ENCODE results near the gene APPBP2. TPM values are rescaled to one million over a fixed set of nuclear protein-coding genes. Genes with fewer than 3 reads are reported as not detected.
"Not testable (repeated sequence)": the region's sequence is repeated elsewhere in the genome, so short reads cannot be mapped to it uniquely, and the experiment has no call there.

Gene APPBP2
- total RNA-seq, 1 donor from 2014 or later: 80.5 TPM

- no peak for DNase-seq
These were observed 8.0 kb upstream of the APPBP2 start for GRCh38 chr17:60534010-60534555.

GRCh38 chr17:60529806-60530205, 3.8 kb upstream of the APPBP2 start:
- DNase-seq: no peak

GRCh38 chr17:60528828-60529227, 2.8 kb upstream of the APPBP2 start:
- no peak for DNase-seq

GRCh38 chr17:60527701-60528100, 1.7 kb upstream of the APPBP2 start:
- no peak for DNase-seq

- DNase-seq: no peak
These were observed 684 bp upstream of the APPBP2 start for GRCh38 chr17:60526726-60527125.

- DNase-seq: no peak
These were observed 736 bp downstream of the APPBP2 start for GRCh38 chr17:60525328-60525684.

- DNase-seq: no peak
These were observed 1.3 kb downstream of the APPBP2 start for GRCh38 chr17:60524463-60525327.

- no peak for DNase-seq
These were observed 2.2 kb downstream of the APPBP2 start for GRCh38 chr17:60523822-60524221.

GRCh38 chr17:60522889-60523626, 3.0 kb downstream of the APPBP2 start:
- no peak for DNase-seq

GRCh38 chr17:60519795-60520194, 6.2 kb downstream of the APPBP2 start:
- DNase-seq: no peak

- not testable (repeated sequence) for DNase-seq
These were observed 10.4 kb downstream of the APPBP2 start for GRCh38 chr17:60515683-60516082.

GRCh38 chr17:60515199-60515598, 10.8 kb downstream of the APPBP2 start:
- DNase-seq: not testable (repeated sequence)

- no peak for DNase-seq
These were observed 11.5 kb downstream of the APPBP2 start for GRCh38 chr17:60514500-60514899.

GRCh38 chr17:60514053-60514452, 12.0 kb downstream of the APPBP2 start:
- DNase-seq: no peak

- no peak for DNase-seq
These were observed 13.0 kb downstream of the APPBP2 start for GRCh38 chr17:60513014-60513413.

- DNase-seq: no peak
These were observed 15.3 kb downstream of the APPBP2 start for GRCh38 chr17:60510723-60511122.

- DNase-seq: no peak
These were observed 16.0 kb downstream of the APPBP2 start for GRCh38 chr17:60510031-60510430.

GRCh38 chr17:60508384-60508980, 17.6 kb downstream of the APPBP2 start:
- DNase-seq: no peak

GRCh38 chr17:60506312-60506711, 19.7 kb downstream of the APPBP2 start:
- DNase-seq: no peak

- no peak for DNase-seq
These were observed 23.9 kb downstream of the APPBP2 start for GRCh38 chr17:60502145-60502544.

- DNase-seq: no peak
These were observed 24.5 kb downstream of the APPBP2 start for GRCh38 chr17:60501589-60501988.

- no peak for DNase-seq
These were observed 30.0 kb downstream of the APPBP2 start for GRCh38 chr17:60496041-60496440.

GRCh38 chr17:60495260-60495659, 30.8 kb downstream of the APPBP2 start:
- DNase-seq: no peak

Data from occipital lobe (tissue), 2 donors.